HCT116 (cell line): ENCODE data around the gene MGAT4A. TPM values are rescaled to one million over a fixed set of nuclear protein-coding genes. Genes with fewer than 3 reads are reported as not detected.

Experiments used
- ATAC-seq: fragments of 200-7000 bp; cut with Tn5 transposase; 2 replicates; pipeline ENCODE4 v1.9.1; 2020; ENCODE audit warnings: mild to moderate bottlenecking, moderate library complexity
- Bru-seq: library from RNA; stranded (reverse); fragments of 400-500 nt; gene quantifications from one replicate; lab custom pipeline; 2021; lab: Mats Ljungman, UMichigan
- BruChase-seq, 2 experiments: library from RNA; stranded (reverse); fragments of 400-500 nt; gene quantifications; one replicate each; lab custom pipeline; 2021; lab: Mats Ljungman, UMichigan
- BruUV-seq: library from RNA; stranded (reverse); fragments of 400-500 nt; replicated peaks from 2 replicates; lab custom pipeline; 2021; lab: Mats Ljungman, UMichigan
- CTCF ChIA-PET: fragments of 300-600 bp; sonication (Branson Sonifier 250); formaldehyde crosslinking; loops from one replicate; lab custom pipeline; 2021; ENCODE audit warnings: antibody characterized with exemption; lab: Charles Lee
- POLR2A ChIA-PET: fragments of 300-600, 350-600 bp; sonication (Branson Sonifier 250); formaldehyde crosslinking; loops from one replicate; lab custom pipeline; 2021; ENCODE audit warnings: antibody characterized with exemption; lab: Charles Lee
- RAD21 ChIA-PET, 2 experiments: fragments of 300-600 bp; sonication (Branson Sonifier 250); formaldehyde crosslinking; loops; one replicate each; lab custom pipeline; 2023; ENCODE audit warnings: low total read pairs in 2 of 2; ENCODE audit not compliant: uncharacterized antibody in 2 of 2, unreplicated experiment in 2 of 2, low non-redundant PET in 1 of 2; lab: Charles Lee
- DNase-seq: peaks from one replicate; pipeline ENCODE4 v3.0.0-alpha.2; 2010; ENCODE audit warnings: low read depth, low spot score
- H2AFZ ChIP-seq: fragments of 200-600 bp; shearing (Covaris generic), sonication (generic); 2 replicates; pipeline ENCODE4 v1.6.1; 2017; ENCODE audit warnings: low read depth, mixed run types, mixed read lengths, antibody characterized with exemption, low read length; ENCODE audit not compliant: poor library complexity, severe bottlenecking
- H3K27ac ChIP-seq: 2 replicates; pipeline ENCODE4 v1.5.1; 2012; ENCODE audit warnings: low read depth, low read length
- H3K27me3 ChIP-seq: fragments of 200-600 bp; sonication (generic); 2 replicates; pipeline ENCODE4 v1.6.1; 2016; ENCODE audit warnings: mixed run types, low read length, mixed read lengths; ENCODE audit not compliant: insufficient read depth
- H3K36me3 ChIP-seq, 2 experiments: fragments of 200-500 bp in 1 of 2; fragments of 200-600 bp in 1 of 2; sonication (Bioruptor generic) in 1 of 2; sonication (generic) in 1 of 2; 2 replicates each; pipeline versions ENCODE4 v1.5.1 to v1.6.1; 2014 to 2016; ENCODE audit warnings: low read length in 2 of 2, inconsistent platforms in 1 of 2, mixed read lengths in 1 of 2, mixed run types in 1 of 2; ENCODE audit not compliant: insufficient read depth in 2 of 2, control insufficient read depth in 1 of 2
- H3K4me1 ChIP-seq, 2 experiments: fragments of 200-600 bp in 1 of 2; sonication (generic) in 1 of 2; 2 replicates each; pipeline versions ENCODE4 v1.5.1 to v1.6.1; 2012 to 2017; ENCODE audit warnings: low read length in 2 of 2, inconsistent platforms in 1 of 2, mild to moderate bottlenecking in 1 of 2, mixed read lengths in 1 of 2, mixed run types in 1 of 2, moderate library complexity in 1 of 2; ENCODE audit not compliant: insufficient read depth in 2 of 2, control insufficient read depth in 1 of 2
- H3K4me2 ChIP-seq: fragments of 200-600 bp; sonication (generic); 2 replicates; pipeline ENCODE4 v1.6.1; 2017; ENCODE audit warnings: mixed run types, low read length, mixed read lengths
- H3K4me3 ChIP-seq, 2 experiments: fragments of 200-600 bp in 1 of 2; sonication (generic) in 1 of 2; replicated peaks in 1 of 2; 2 replicates each; pipeline ENCODE4 v1.5.1; 2011 to 2016; ENCODE audit warnings: low read length in 2 of 2, control low read depth in 1 of 2, low read depth in 1 of 2, mild to moderate bottlenecking in 1 of 2, mixed read lengths in 1 of 2, mixed run types in 1 of 2
- H3K79me2 ChIP-seq: fragments of 200-600 bp; sonication (generic); 2 replicates; pipeline ENCODE4 v1.6.1; 2017; ENCODE audit warnings: mild to moderate bottlenecking, mixed run types, low read length, moderate library complexity, mixed read lengths; ENCODE audit not compliant: insufficient read depth
- H3K9ac ChIP-seq: fragments of 200-600 bp; sonication (generic); 2 replicates; pipeline ENCODE4 v1.6.1; 2016; ENCODE audit warnings: low read length, mixed read lengths
- H3K9me2 ChIP-seq: fragments of 200-600 bp; sonication (generic), shearing (Covaris generic); 2 replicates; pipeline ENCODE4 v1.6.1; 2017; ENCODE audit warnings: mixed run types, mild to moderate bottlenecking, moderate library complexity; ENCODE audit not compliant: insufficient read depth
- H3K9me3 ChIP-seq, 2 experiments: fragments of 200-500 bp in 1 of 2; fragments of 200-600 bp in 1 of 2; sonication (Bioruptor generic) in 1 of 2; sonication (generic) in 1 of 2; 2 replicates each; pipeline ENCODE4 v1.6.1; 2014 to 2017; ENCODE audit warnings: low read length in 2 of 2, mixed read lengths in 2 of 2, inconsistent platforms in 1 of 2, low read depth in 1 of 2, mild to moderate bottlenecking in 1 of 2, mixed run types in 1 of 2, moderate library complexity in 1 of 2; ENCODE audit not compliant: control insufficient read depth in 1 of 2, insufficient read depth in 1 of 2
- H4K20me1 ChIP-seq: fragments of 200-600 bp; sonication (generic), shearing (Covaris generic); 2 replicates; pipeline ENCODE4 v1.6.1; 2017; ENCODE audit warnings: mixed run types, mild to moderate bottlenecking, moderate library complexity; ENCODE audit not compliant: insufficient read depth
- ATF3 ChIP-seq: IDR thresholded peaks from 2 replicates; pipeline ENCODE4 v1.6.1; 2012
- CTCF ChIP-seq, 3 experiments: fragments of 200-600 bp in 1 of 3; sonication (generic) in 1 of 3; IDR thresholded peaks in 2 of 3; conservative IDR thresholded peaks in 1 of 3; 2 replicates each; pipeline ENCODE4 v1.5.1; 2012 to 2017; ENCODE audit warnings: low read depth in 2 of 3, low read length in 2 of 3, antibody characterized with exemption in 1 of 3, borderline replicate concordance in 1 of 3, control low read depth in 1 of 3, mild to moderate bottlenecking in 1 of 3, mixed read lengths in 1 of 3, mixed run types in 1 of 3, moderate library complexity in 1 of 3; ENCODE audit not compliant: insufficient read depth in 1 of 3
- EGR1 ChIP-seq: IDR thresholded peaks from 2 replicates; pipeline ENCODE4 v1.6.1; 2012; ENCODE audit warnings: low read depth
- EZH2phosphoT487 ChIP-seq: fragments of 200-600 bp; IDR thresholded peaks from 2 replicates; pipeline ENCODE4 v1.6.1; 2018; ENCODE audit warnings: antibody characterized with exemption, borderline replicate concordance
- FOSL1 ChIP-seq: IDR thresholded peaks from 2 replicates; pipeline ENCODE4 v1.6.1; 2012; ENCODE audit warnings: low read depth
- POLR2A ChIP-seq: IDR thresholded peaks from 2 replicates; pipeline ENCODE4 v1.7.0; 2011; ENCODE audit warnings: borderline replicate concordance; ENCODE audit not compliant: insufficient read depth, insufficient read length; ENCODE audit errors: extremely low read depth
- POLR2AphosphoS5 ChIP-seq: IDR thresholded peaks from 2 replicates; pipeline ENCODE4 v1.6.1; 2011; ENCODE audit warnings: mild to moderate bottlenecking, low read depth, low read length, moderate library complexity
- RAD21 ChIP-seq: IDR thresholded peaks from 2 replicates; pipeline ENCODE4 v1.6.1; 2012; ENCODE audit warnings: low read depth, mild to moderate bottlenecking
- REST ChIP-seq: IDR thresholded peaks from 2 replicates; pipeline ENCODE4 v1.6.1; 2012; ENCODE audit warnings: low read depth
- SP1 ChIP-seq: IDR thresholded peaks from 2 replicates; pipeline ENCODE4 v1.6.1; 2012; ENCODE audit warnings: low read depth
- YY1 ChIP-seq: IDR thresholded peaks from 2 replicates; pipeline ENCODE4 v1.6.1; 2011; ENCODE audit warnings: low read length, low read depth, moderate library complexity, mild to moderate bottlenecking; ENCODE audit not compliant: insufficient replicate concordance; ENCODE audit errors: extremely low read depth
- ZFX ChIP-seq: fragments of 450-650 bp; IDR thresholded peaks from 2 replicates; pipeline ENCODE4 v1.6.1; 2017
- ZNF274 ChIP-seq: fragments of 200-500 bp; sonication (Bioruptor generic); IDR thresholded peaks from 2 replicates; pipeline ENCODE4 v1.6.1; 2014; ENCODE audit warnings: mild to moderate bottlenecking, low read depth, low read length, inconsistent platforms
- intact Hi-C: fragments of 100-400 bp; cut with micrococcal nuclease; formaldehyde crosslinking; loops from 2 replicates; pipeline ENCODE4 v1.10.0; 2022
- long read RNA-seq: library from polyadenylated mRNA; unstranded; transcript quantifications from one replicate; pipeline ENCODE4 v2.0.0, GENCODE V29; 2021; ENCODE audit not compliant: unreplicated experiment
- polyA plus RNA-seq: library from polyadenylated mRNA; unstranded; fragments of >200 nt; gene quantifications from 2 replicates; pipeline ENCODE4 v1.2.1, GENCODE V29; 2012; ENCODE audit warnings: missing spikeins
- total RNA-seq: library from RNA; stranded (reverse); gene quantifications from one replicate; pipeline ENCODE4 v1.2.1, GENCODE V29; 2021; ENCODE audit not compliant: unreplicated experiment
- TF ChIP-seq, protein P1 (sequence below): IDR thresholded peaks from 2 replicates; pipeline ENCODE4 v1.6.1; 2012

MGAT4A gene
- total RNA-seq = 10.2 TPM
- 3.3 and 5.0 TPM in 2 replicates for polyA plus RNA-seq
- Bru-seq, nascent RNA = percentile 45 among the genes with signal in this experiment
- BruChase-seq, experiment 1, labeled RNA remaining after a 6-hour chase = percentile 56 among the genes with signal in this experiment
- percentile 49 among the genes with signal in this experiment for BruChase-seq, experiment 2, labeled RNA remaining after a 2-hour chase
- long read RNA-seq, full-length matches to known transcripts = 9 of 21 reads
- long read RNA-seq, partial matches to known transcripts = 1 of 21 reads
- long read RNA-seq, other reads (novel, unspliced or antisense) = 11 of 21 reads

- ChIA-PET RAD21 (no interaction called here), POLR2A (no interaction called here), CTCF (interaction anchor here (1.0 kb wide), 1 partner anchor 335 kb away, joined by 4 read pairs; no protein-coding TSS in a partner anchor)
- H2AFZ ChIP-seq = no peak within 1 kb of the TSS
- intact Hi-C loops = loop anchor here (2.0 kb wide), 1 partner anchor 28 kb away; no protein-coding TSS in a partner anchor
- peaks cover 0 to 11% of the 10 kb centered on the region in 2 experiments; a peak in 1 of 4 replicates for H3K4me1 ChIP-seq
- no peaks in the 10 kb centered on the region for H3K9me2 ChIP-seq
- no peaks in the 10 kb centered on the region for H3K9me3 ChIP-seq
- H3K9ac ChIP-seq = peak within 1 kb of the TSS; percentile 60
- peak within 1 kb of the TSS; percentile 54 to 66 for H3K4me3 ChIP-seq
- H3K27me3 ChIP-seq = no peaks in the 10 kb centered on the region
- no peaks in the 10 kb centered on the region for H4K20me1 ChIP-seq
- DNase-seq (no peak), ATAC-seq (peak; percentile 89)
- TF ChIP-seq EGR1 (no peak), POLR2A (no peak), RAD21 (no peak), ZFX (peak; percentile 76), POLR2AphosphoS5 (0 out of 2 replicates have a peak, but pooled peaks have one; percentile 34), SP1 (no peak), REST (no peak), EZH2phosphoT487 (no peak), FOSL1 (no peak), CTCF (IDR thresholded peaks at IDR 0.05 in 2 of 3, conservative IDR thresholded peaks at IDR 0.05 in 1 of 3; ENCODE audit: borderline replicate concordance in 1 of 3, insufficient read depth in 1 of 3, low read depth in 2 of 3, low read length in 2 of 3) (no peak), YY1 (no peak), ATF3 (no peak), ZNF274 (no peak)
- TF ChIP-seq, protein P1, sequence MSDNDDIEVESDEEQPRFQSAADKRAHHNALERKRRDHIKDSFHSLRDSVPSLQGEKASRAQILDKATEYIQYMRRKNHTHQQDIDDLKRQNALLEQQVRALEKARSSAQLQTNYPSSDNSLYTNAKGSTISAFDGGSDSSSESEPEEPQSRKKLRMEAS = no peak
- H3K79me2 ChIP-seq = no peaks in the 10 kb centered on the region
- peak within 1 kb of the TSS; percentile 51; the same call in 1 of the 2 replicates for H3K27ac ChIP-seq
- peak within 1 kb of the TSS; percentile 94 for H3K4me2 ChIP-seq
- no peaks in the 10 kb centered on the region for H3K36me3 ChIP-seq
- no TSS peak for BruUV-seq
These were observed at the start of gene MGAT4A for GRCh38 chr2:98731041-98731893. MGAT4A (minus strand) TSS chr2:98731132; CDS start chr2:98726332, 4,800 bp downstream.
